Endometrial microvascular endothelial cells (primary cell): ENCODE data around the gene GTF2F2. TPM values are rescaled to one million over a fixed set of nuclear protein-coding genes. Genes with fewer than 3 reads are reported as not detected.
"Not testable (repeated sequence)": the region's sequence is repeated elsewhere in the genome, so short reads cannot be mapped to it uniquely, and the experiment has no call there.

Experiments
- in situ Hi-C: cut with HindIII; loops from 2 replicates; pipeline ENCODE4 v1.10.0; 2017; ENCODE audit warnings: low sequenced_read_pairs, low pct_unique_long_range_greater_than_20kb; ENCODE audit errors: inconsistent ontology term
- total RNA-seq: library from RNA; depleted of rRNA; stranded (reverse); fragments of >200 nt; gene quantifications from one replicate; pipeline ENCODE4 v1.2.3, GENCODE V29; 2015; ENCODE audit errors: inconsistent ontology term

The GTF2F2 gene
- total RNA-seq, 1 donor from 2014 or later = 24.8 TPM

- in situ Hi-C loops = no loop called here
These were observed 159.7 kb downstream of the GTF2F2 start for GRCh38 chr13:45280011-45280410.

GRCh38 chr13:45280751-45281634 lies 160.7 kb downstream of the GTF2F2 start:
- in situ Hi-C loops = no loop called here

- in situ Hi-C loops = no loop called here
These were observed 162.7 kb downstream of the GTF2F2 start for GRCh38 chr13:45282994-45283393.

GRCh38 chr13:45289936-45290563 lies 169.7 kb downstream of the GTF2F2 start:
- in situ Hi-C loops = no loop called here

- in situ Hi-C loops = no loop called here
These were observed 171.9 kb downstream of the GTF2F2 start for GRCh38 chr13:45292176-45292575.

GRCh38 chr13:45295536-45295935 lies 175.2 kb downstream of the GTF2F2 start:
- in situ Hi-C loops = no loop called here

- in situ Hi-C loops = no loop called here
These were observed 175.9 kb downstream of the GTF2F2 start for GRCh38 chr13:45296259-45296658.

- in situ Hi-C loops = no loop called here
These were observed 177.3 kb downstream of the GTF2F2 start for GRCh38 chr13:45297456-45298205.

GRCh38 chr13:45298206-45298505 lies 177.8 kb downstream of the GTF2F2 start:
- in situ Hi-C loops = no loop called here

GRCh38 chr13:45298550-45298949 lies 178.2 kb downstream of the GTF2F2 start:
- in situ Hi-C loops = not testable (repeated sequence)

GRCh38 chr13:45299194-45299593 lies 178.9 kb downstream of the GTF2F2 start:
- in situ Hi-C loops = no loop called here

GRCh38 chr13:45300190-45300985 lies 180.1 kb downstream of the GTF2F2 start:
- in situ Hi-C loops = no loop called here

- in situ Hi-C loops = no loop called here
These were observed 181.0 kb downstream of the GTF2F2 start for GRCh38 chr13:45301263-45301662.

GRCh38 chr13:45302507-45302906 lies 182.2 kb downstream of the GTF2F2 start:
- in situ Hi-C loops = no loop called here

GRCh38 chr13:45303026-45303425 lies 182.7 kb downstream of the GTF2F2 start:
- in situ Hi-C loops = no loop called here

- in situ Hi-C loops = no loop called here
These were observed 183.6 kb downstream of the GTF2F2 start for GRCh38 chr13:45303866-45304265.

GRCh38 chr13:45305079-45305478 lies 184.8 kb downstream of the GTF2F2 start:
- in situ Hi-C loops = no loop called here

- in situ Hi-C loops = no loop called here
These were observed 186.7 kb downstream of the GTF2F2 start for GRCh38 chr13:45306966-45307365.
